ENCODE measurements around the gene EEF1E1. TPM values are rescaled to one million over a fixed set of nuclear protein-coding genes. Genes with fewer than 3 reads are reported as not detected.

The EEF1E1 gene
- total and polyA plus RNA-seq, 9 of the 15 experiments (the other 6 are each of a cell fraction or from before 2014, with no cell fraction given) = 135 to 1,355 (median 327) TPM

DNA sequence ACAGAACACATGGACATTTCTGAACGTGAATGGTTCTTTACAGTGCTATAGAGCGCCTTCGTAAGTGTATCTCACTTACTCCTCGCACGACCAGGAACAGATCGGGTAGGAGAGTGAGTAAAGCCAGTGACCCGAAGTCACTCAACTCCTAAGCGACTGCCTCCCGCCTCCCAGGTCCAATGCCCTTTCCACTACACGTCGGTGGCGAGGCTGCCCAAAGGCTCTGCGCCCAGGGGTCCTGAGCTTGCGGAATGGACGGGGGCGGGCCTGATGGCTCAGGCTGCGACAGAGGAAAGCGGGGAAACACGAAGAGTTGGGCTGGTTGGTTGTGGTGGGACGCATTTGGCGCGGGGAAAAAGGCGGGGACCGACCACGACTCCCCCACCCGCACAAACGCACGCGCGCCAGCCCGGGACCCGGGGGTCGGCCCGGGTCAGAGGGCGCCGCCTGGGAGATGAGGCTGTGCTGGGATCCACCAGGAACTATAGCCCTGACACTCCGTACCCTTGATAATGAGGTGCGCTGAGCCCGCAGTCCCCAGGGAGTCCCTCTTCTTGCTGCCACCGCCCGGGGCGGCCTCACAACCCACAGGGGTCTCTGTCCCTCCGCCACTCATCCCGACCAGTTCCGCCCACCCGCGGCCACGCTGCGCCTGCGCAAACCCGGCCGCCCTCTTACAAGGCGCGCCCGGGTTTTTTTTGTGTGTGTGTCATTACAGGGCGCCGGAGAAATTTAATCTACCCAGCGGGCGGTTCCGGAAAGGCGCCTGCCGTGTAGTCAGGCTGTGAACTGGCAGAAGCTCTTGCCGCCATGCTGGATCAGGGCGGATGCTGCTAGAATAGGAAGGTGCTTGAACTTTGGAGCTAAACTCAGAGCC lies 38.3 kb downstream of the EEF1E1 start, which contains the start of gene BLOC1S5 (continued):
- TF ChIP-seq, protein P1, sequence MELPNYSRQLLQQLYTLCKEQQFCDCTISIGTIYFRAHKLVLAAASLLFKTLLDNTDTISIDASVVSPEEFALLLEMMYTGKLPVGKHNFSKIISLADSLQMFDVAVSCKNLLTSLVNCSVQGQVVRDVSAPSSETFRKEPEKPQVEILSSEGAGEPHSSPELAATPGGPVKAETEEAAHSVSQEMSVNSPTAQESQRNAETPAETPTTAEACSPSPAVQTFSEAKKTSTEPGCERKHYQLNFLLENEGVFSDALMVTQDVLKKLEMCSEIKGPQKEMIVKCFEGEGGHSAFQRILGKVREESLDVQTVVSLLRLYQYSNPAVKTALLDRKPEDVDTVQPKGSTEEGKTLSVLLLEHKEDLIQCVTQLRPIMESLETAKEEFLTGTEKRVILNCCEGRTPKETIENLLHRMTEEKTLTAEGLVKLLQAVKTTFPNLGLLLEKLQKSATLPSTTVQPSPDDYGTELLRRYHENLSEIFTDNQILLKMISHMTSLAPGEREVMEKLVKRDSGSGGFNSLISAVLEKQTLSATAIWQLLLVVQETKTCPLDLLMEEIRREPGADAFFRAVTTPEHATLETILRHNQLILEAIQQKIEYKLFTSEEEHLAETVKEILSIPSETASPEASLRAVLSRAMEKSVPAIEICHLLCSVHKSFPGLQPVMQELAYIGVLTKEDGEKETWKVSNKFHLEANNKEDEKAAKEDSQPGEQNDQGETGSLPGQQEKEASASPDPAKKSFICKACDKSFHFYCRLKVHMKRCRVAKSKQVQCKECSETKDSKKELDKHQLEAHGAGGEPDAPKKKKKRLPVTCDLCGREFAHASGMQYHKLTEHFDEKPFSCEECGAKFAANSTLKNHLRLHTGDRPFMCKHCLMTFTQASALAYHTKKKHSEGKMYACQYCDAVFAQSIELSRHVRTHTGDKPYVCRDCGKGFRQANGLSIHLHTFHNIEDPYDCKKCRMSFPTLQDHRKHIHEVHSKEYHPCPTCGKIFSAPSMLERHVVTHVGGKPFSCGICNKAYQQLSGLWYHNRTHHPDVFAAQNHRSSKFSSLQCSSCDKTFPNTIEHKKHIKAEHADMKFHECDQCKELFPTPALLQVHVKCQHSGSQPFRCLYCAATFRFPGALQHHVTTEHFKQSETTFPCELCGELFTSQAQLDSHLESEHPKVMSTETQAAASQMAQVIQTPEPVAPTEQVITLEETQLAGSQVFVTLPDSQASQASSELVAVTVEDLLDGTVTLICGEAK (IDR thresholded peaks at IDR 0.05) = peak; percentile 88
- TF ChIP-seq, protein P1 (CRISPR knock-in tag; IDR thresholded peaks at IDR 0.05) = no peak
- TF ChIP-seq POLR2AphosphoS2 (IDR thresholded peaks at IDR 0.05; ENCODE audit: low read length) (no peak; the same call in 1 of the 2 replicates), CREB1 (IDR thresholded peaks at IDR 0.05) (peak; percentile 98), CREB1 (CRISPR knock-in tag; IDR thresholded peaks at IDR 0.05) (peak; percentile 98), CTBP1 (IDR thresholded peaks at IDR 0.05; ENCODE audit: borderline replicate concordance) (0 out of 2 replicates have a peak, but pooled peaks have one; percentile 64), POLR2B (IDR thresholded peaks at IDR 0.05; ENCODE audit: low read depth, partially characterized antibody) (peak; percentile 86), FUS (optimal IDR thresholded peaks at IDR 0.05; ENCODE audit: low read depth, low read length) (no peak), ZNF431 (CRISPR knock-in tag; IDR thresholded peaks at IDR 0.05) (0 out of 2 replicates have a peak, but pooled peaks have one; percentile 56), HSF4 (CRISPR knock-in tag; IDR thresholded peaks at IDR 0.05; ENCODE audit: borderline replicate concordance) (no peak), HDAC1 (IDR thresholded peaks at IDR 0.05) (peak in 1 of 2 experiments; percentile 84; a peak in 2 of 4 replicates), CCAR2 (IDR thresholded peaks at IDR 0.05; ENCODE audit: low read depth, low read length) (no peak), KDM1A (IDR thresholded peaks at IDR 0.05) (no peak), ZNF766 (CRISPR knock-in tag; conservative IDR thresholded peaks at IDR 0.05) (peak; percentile 75; the same call in 1 of the 2 replicates), ATF7 (IDR thresholded peaks at IDR 0.05) (peak; percentile 80), ZSCAN29 (IDR thresholded peaks at IDR 0.05) (0 out of 2 replicates have a peak, but pooled peaks have one; percentile 51), RAD21 (CRISPR knock-in tag; conservative IDR thresholded peaks at IDR 0.05 in 1 of 2, IDR thresholded peaks at IDR 0.05 in 1 of 2) (peak in 1 of 2 experiments; percentile 15; a peak in 2 of 4 replicates)
- TF ChIP-seq, protein P2, sequence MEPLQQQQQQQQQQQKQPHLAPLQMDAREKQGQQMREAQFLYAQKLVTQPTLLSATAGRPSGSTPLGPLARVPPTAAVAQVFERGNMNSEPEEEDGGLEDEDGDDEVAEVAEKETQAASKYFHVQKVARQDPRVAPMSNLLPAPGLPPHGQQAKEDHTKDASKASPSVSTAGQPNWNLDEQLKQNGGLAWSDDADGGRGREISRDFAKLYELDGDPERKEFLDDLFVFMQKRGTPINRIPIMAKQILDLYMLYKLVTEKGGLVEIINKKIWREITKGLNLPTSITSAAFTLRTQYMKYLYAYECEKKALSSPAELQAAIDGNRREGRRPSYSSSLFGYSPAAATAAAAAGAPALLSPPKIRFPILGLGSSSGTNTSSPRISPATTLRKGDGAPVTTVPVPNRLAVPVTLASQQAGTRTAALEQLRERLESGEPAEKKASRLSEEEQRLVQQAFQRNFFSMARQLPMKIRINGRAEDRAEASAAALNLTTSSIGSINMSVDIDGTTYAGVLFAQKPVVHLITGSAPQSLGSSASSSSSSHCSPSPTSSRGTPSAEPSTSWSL (CRISPR knock-in tag; IDR thresholded peaks at IDR 0.05; ENCODE audit: borderline replicate concordance) = no peak
